Adrenal gland (tissue), 12 donors: ENCODE results near the gene ALDH3B1. TPM values are rescaled to one million over a fixed set of nuclear protein-coding genes. Genes with fewer than 3 reads are reported as not detected.
A peak's percentile ranks its signal among the peaks of the same experiment; 100 is the strongest.

Experiments
- DNase-seq, 7 donors: peaks; one replicate each; pipeline ENCODE4 v3.0.0-alpha.2; 2019 to 2020
- H3K27ac ChIP-seq, 5 donors: fragments of 200-600 bp; sonication (generic) in 4 of 5; 1 replicate in 3 of 5; 2 replicates in 2 of 5; pipeline versions ENCODE4 v1.5.1 to v1.8.0; 2016 to 2020; ENCODE audit warnings: mild to moderate bottlenecking in 1 of 5
- H3K27me3 ChIP-seq: fragments of 200-600 bp; 2 replicates; pipeline ENCODE4 v1.8.0; 2021
- H3K36me3 ChIP-seq, 2 donors: fragments of 200-600 bp; replicated peaks in 1 of 2; 1 replicate in 1 of 2; 2 replicates in 1 of 2; pipeline versions ENCODE4 v1.5.1 to v1.8.0; 2018 to 2022
- H3K4me1 ChIP-seq, 2 donors: fragments of 200-600 bp; replicated peaks in 1 of 2; 1 replicate in 1 of 2; 2 replicates in 1 of 2; pipeline versions ENCODE4 v1.5.1 to v1.8.0; 2018 to 2021
- H3K4me3 ChIP-seq, 4 donors: fragments of 200-600 bp; sonication (generic) in 3 of 4; one replicate each; pipeline ENCODE4 v1.5.1; 2016 to 2018
- H3K9me3 ChIP-seq, 3 donors: fragments of 200-600 bp; sonication (generic) in 1 of 3; replicated peaks in 1 of 3; 1 replicate in 2 of 3; 2 replicates in 1 of 3; pipeline versions ENCODE4 v1.5.1 to v1.8.0; 2016 to 2021
- CTCF ChIP-seq, 6 experiments: fragments of 450-650 bp in 4 of 6; fragments of 200-600 bp in 2 of 6; sonication (generic) in 1 of 6; IDR thresholded peaks; 1 replicate in 5 of 6; 2 replicates in 1 of 6; pipeline versions ENCODE4 v1.5.1 to v1.8.0; 2016 to 2021; ENCODE audit warnings: antibody characterized with exemption in 6 of 6, mild to moderate bottlenecking in 2 of 6, moderate library complexity in 1 of 6
- POLR2A ChIP-seq, 2 donors: fragments of 450-650 bp; IDR thresholded peaks; one replicate each; pipeline ENCODE4 v1.6.1; 2017; ENCODE audit warnings: antibody characterized with exemption in 2 of 2, mild to moderate bottlenecking in 2 of 2, moderate library complexity in 1 of 2
- WGBS, 4 donors: extraction: QIAGEN DNeasy Blood & Tissue Kit in 2 of 4; methylation state at CpG; one replicate each; pipeline versions ENCODE4 v1.1.5 to v1.1.7; 2013 to 2017; 5-methylcytosine and 5-hydroxymethylcytosine counted together
- intact Hi-C, 2 donors: fragments of 100-400 bp; cut with DNase I; formaldehyde crosslinking; loops; one replicate each; pipeline versions ENCODE4 v1.14.1 to v1.15.0; 2022 to 2023
- polyA plus RNA-seq, 3 donors: library from polyadenylated mRNA; stranded (reverse); fragments of 200-250 nt in 2 of 3; fragments of 350-450 nt in 1 of 3; fragmentation: Illumina TruSeq in 1 of 3; extraction: RNeasy Lipid Tissue Mini Kit (QIAGEN cat#74804) in 1 of 3; gene quantifications; one replicate each; pipeline ENCODE4 v1.2.3, GENCODE V29; 2013 to 2014
- total RNA-seq, 9 donors: library from RNA; depleted of rRNA in 4 of 9; stranded (reverse); fragments of >200 nt in 4 of 9; fragments of 120-200 nt in 1 of 9; fragmentation: NEBNext Ultra II Directional in 1 of 9; extraction: Animal tissue kit (Norgen Biotek cat#: 25700) in 1 of 9; gene quantifications; one replicate each; pipeline versions ENCODE4 v1.1.0 to v1.2.4, GENCODE V29; 2013 to 2023
- donor health status: healthy with polysubstance abuse.
- donor health status: Bipolar disorder and iron deficiency.
- donor health status: DM: yes; HTN: yes; CAD: no.
- donor health status: DM: no; HTN: no; CAD: no.
- donor health status: DM: no; HTN: no; CAD: no.
- donor health status: DM: yes; HTN: yes; CAD: no.

ALDH3B1 gene
- total and polyA plus RNA-seq, 12 donors: 0.72 to 70.3 (median 51.6) TPM

DNA sequence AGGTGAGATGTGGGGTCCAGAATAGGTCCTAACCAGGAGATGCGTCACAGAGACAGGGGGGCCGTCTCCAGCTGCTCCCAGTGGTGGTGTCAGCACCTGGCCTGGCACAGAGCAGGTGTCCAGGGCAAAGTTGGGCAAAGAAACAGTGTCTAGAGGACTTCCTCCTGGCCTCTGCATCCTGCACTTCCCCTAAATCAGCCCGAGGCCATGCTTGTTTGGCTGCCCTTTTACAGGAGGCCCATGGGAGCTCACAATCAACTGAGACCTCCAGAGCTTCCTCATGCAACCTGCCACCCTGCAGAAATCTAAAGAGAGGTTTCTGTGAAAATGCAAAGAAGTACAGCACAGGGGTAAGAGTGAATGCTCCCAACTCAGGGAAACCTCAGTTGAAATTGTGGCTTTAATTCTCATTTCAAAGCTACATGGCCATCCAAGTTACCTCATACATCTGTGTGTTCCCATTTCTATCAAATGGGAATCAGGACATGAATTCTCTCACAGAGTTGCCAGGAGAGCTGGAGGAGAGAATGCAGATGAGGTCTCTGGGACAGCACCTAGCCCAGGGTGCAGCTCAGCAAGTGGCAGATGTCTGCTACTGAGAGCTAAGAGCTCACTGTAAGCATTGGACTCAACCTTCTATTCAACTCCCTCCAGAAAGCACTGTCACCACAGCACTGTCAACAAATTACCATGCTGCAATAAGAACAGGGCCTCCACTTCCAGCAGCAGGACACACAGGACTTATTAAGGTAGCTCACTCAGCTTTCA, 61.3 kb downstream of the ALDH3B1 start:
- H3K4me3 ChIP-seq: no peak overlapping the region
- intact Hi-C loops: no loop called here
- TF ChIP-seq CTCF (IDR thresholded peaks at IDR 0.05): no peak
- TF ChIP-seq POLR2A (IDR thresholded peaks at IDR 0.05): no peak
- peaks cover 6 to 9% of the 10 kb centered on the region in 2 donors for H3K4me1 ChIP-seq
- no peaks in the 10 kb centered on the region for H3K27me3 ChIP-seq
- peaks cover 0 to 62% of the 10 kb centered on the region in 2 donors for H3K36me3 ChIP-seq
- no peak overlapping the region for H3K27ac ChIP-seq
- 75 to 84% (median 78%) methylated on average over 3 of the region's 3 CpGs for WGBS, 4 donors
- H3K9me3 ChIP-seq: no peaks in the 10 kb centered on the region
- DNase-seq: peak in 1 of 7 donors; percentile 45

GRCh38 chr11:68074584-68075352, 64.6 kb downstream of the ALDH3B1 start:
- WGBS, 4 donors: 59 to 67% (median 63%) methylated on average over 9 to 10 of the region's 10 CpGs
- Histone ChIP-seq H3K4me1 (peaks cover 6 to 9% of the 10 kb centered on the region in 2 donors), H3K9me3 (no peaks in the 10 kb centered on the region), H3K27me3 (no peaks in the 10 kb centered on the region), H3K27ac (no peak overlapping the region), H3K4me3 (no peak overlapping the region), H3K36me3 (peaks cover 0 to 30% of the 10 kb centered on the region in 2 donors)
- TF ChIP-seq CTCF (IDR thresholded peaks at IDR 0.05) (no peak), POLR2A (IDR thresholded peaks at IDR 0.05) (no peak)
- DNase-seq: peak in 1 of 7 donors; percentile 52
- intact Hi-C loops: no loop called here

DNA sequence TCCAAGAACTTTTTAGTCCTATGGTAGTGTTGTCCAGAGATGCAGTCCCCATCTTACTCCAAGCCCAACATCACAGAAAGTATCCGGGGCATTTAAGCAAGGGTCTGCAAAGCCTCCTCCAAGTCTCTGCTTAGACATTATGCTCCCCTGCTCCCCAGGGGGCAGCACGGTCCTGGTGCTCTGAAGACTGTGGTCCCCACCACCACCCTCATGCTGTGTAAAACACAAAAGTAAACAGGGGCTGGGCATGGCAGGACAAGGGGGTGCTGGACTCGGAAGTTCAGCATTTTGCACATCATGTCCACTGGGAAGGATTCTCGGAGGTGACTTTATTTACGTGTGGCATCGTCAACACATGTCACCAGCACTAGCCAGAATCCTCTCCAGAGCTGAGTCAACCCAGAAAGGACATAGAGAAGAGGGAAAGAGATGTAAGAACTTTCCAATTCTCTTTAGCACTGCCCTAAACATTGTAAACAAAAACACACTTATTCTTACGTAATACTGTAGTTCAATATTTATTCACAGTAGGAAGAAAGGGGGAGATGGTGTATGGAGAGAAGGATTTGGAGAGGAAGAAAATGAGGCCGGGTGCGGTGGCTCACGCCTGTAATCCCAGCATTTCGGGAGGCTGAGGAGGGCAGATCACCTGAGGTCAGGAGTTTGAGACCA, 66.4 kb downstream of the ALDH3B1 start:
- Histone ChIP-seq H3K27ac (no peak overlapping the region), H3K27me3 (no peaks in the 10 kb centered on the region), H3K9me3 (no peaks in the 10 kb centered on the region), H3K36me3 (peaks cover 0 to 24% of the 10 kb centered on the region in 2 donors), H3K4me3 (no peak overlapping the region), H3K4me1 (peaks cover 6 to 9% of the 10 kb centered on the region in 2 donors)
- peak in 1 of 7 donors; percentile 44 for DNase-seq
- intact Hi-C loops: no loop called here
- 88 to 90% (median 88%) methylated on average over 11 of the region's 11 CpGs for WGBS, 4 donors
- TF ChIP-seq POLR2A (IDR thresholded peaks at IDR 0.05) (no peak), CTCF (IDR thresholded peaks at IDR 0.05) (peak in 1 of 6 experiments; percentile 8)
